GM18868 (cell line): ENCODE measurements around the gene NLRP9.

Experiments
- ATAC-seq: cut with Tn5 transposase; IDR thresholded peaks from one replicate; pipeline ENCODE4 v1.9.1; 2021; ENCODE audit warnings: mild to moderate bottlenecking, moderate library complexity; ENCODE audit not compliant: unreplicated experiment

NLRP9 gene

GRCh38 chr19:55704494-55705245 lies 33.5 kb downstream of the NLRP9 start:
- no peak for ATAC-seq

- no peak for ATAC-seq
These were observed 34.4 kb downstream of the NLRP9 start for GRCh38 chr19:55703790-55704215.

GRCh38 chr19:55702131-55702627 lies 36.0 kb downstream of the NLRP9 start:
- no peak for ATAC-seq

GRCh38 chr19:55700813-55701212 lies 37.4 kb downstream of the NLRP9 start:
- no peak for ATAC-seq

GRCh38 chr19:55699221-55699620 lies 39.0 kb downstream of the NLRP9 start:
- no peak for ATAC-seq

GRCh38 chr19:55698256-55698655 lies 39.9 kb downstream of the NLRP9 start:
- no peak for ATAC-seq

GRCh38 chr19:55697698-55698097 lies 40.5 kb downstream of the NLRP9 start:
- no peak for ATAC-seq

GRCh38 chr19:55697069-55697440 lies 41.1 kb downstream of the NLRP9 start:
- no peak for ATAC-seq

- no peak for ATAC-seq
These were observed 41.7 kb downstream of the NLRP9 start for GRCh38 chr19:55696301-55697068.

- ATAC-seq = no peak
These were observed 42.5 kb downstream of the NLRP9 start for GRCh38 chr19:55695511-55696290.

GRCh38 chr19:55694656-55695491 lies 43.3 kb downstream of the NLRP9 start:
- ATAC-seq = no peak

- no peak for ATAC-seq
These were observed 44.0 kb downstream of the NLRP9 start for GRCh38 chr19:55694241-55694655.

GRCh38 chr19:55693336-55693974 lies 44.7 kb downstream of the NLRP9 start:
- no peak for ATAC-seq

- ATAC-seq = no peak
These were observed 45.5 kb downstream of the NLRP9 start for GRCh38 chr19:55692681-55693081.

- no peak for ATAC-seq
These were observed 46.4 kb downstream of the NLRP9 start for GRCh38 chr19:55691561-55692481.

- ATAC-seq = no peak
These were observed 47.2 kb downstream of the NLRP9 start for GRCh38 chr19:55690769-55691545.

- ATAC-seq = no peak
These were observed 48.0 kb downstream of the NLRP9 start for GRCh38 chr19:55690109-55690768.
